HG03025 (cell line): ENCODE measurements around the gene SMARCA2.

Experiments used
- ATAC-seq: cut with Tn5 transposase; IDR thresholded peaks from one replicate; pipeline ENCODE4 v1.9.1; 2021; ENCODE audit warnings: mild to moderate bottlenecking, moderate library complexity; ENCODE audit not compliant: unreplicated experiment, low FRiP score

SMARCA2 gene

DNA sequence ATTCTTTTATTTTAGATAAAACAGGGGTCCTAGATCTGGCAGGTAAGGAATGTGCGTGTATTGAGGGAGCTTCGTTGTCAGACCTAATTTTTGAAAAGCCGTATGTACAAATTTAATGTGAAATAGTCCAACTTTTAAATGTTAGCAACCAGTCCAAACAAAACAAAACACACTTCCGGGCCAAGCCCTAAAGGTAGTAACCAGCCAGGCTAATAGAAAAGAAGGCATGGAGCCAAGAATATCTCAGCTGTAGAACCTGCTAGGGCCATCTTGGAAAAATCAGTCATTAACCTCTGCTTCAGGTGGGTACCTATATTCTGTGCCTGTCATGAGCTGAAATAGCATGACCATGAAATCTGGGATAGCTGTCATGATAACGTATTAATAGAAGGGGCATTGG is 71.0 kb downstream of the SMARCA2 start:
- no peak for ATAC-seq

DNA sequence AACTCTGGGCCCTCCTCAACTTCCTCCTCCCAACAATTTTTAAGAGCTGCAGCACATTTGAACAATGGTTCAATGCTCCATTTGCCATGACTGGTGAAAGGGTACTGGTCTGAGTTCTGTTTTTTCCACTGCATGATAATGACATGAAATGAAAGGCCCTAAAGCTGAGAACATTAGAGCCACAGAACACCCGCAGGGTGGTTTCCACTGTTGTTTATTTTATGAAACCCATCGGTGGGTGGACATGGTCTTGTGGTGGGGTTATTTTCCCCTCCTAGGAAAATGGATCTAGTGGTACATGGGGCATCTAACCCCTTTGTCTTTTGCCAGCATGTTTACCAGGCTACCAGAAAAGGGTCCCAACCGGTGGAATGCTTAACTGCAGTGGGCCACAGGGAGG is 71.8 kb downstream of the SMARCA2 start:
- no peak for ATAC-seq

DNA sequence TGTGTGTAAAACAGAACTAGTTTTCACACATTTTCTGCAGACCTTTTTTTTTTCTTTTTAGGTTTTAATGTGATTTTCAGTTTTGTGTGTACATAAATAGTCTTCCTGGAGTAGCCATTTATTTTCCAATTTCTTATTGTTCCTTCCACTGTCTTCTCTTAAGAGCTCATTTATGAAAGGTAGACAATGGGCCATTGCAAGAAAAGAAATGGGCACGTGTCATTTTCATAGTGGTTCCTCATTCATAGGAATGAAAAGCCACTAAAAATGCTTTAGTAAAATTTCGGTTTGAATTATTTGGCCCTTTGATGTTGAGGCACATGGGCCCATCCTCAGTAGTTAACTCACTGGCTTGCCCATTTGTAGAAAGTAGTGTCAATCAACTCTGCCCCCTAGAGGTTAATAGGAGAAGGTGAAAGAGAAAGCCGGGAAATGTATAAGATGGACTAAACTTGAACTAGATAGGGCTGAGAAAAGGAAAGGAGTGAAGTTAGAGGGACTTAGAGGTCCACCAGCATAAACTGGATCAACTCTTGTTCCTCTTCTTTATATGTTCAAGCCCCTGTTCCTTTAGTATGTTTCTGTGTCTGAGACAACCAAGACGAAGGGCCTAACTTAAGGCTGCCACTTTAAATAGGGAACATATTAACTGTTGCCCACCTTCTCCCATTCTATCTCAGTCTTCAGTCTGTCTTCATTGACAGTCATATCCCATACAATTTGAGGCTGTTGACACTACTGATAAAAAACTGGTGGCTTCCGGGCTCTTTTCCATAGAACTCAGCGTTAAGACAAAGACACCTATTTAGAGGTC is 72.6 kb downstream of the SMARCA2 start:
- ATAC-seq: peak; percentile 65

DNA sequence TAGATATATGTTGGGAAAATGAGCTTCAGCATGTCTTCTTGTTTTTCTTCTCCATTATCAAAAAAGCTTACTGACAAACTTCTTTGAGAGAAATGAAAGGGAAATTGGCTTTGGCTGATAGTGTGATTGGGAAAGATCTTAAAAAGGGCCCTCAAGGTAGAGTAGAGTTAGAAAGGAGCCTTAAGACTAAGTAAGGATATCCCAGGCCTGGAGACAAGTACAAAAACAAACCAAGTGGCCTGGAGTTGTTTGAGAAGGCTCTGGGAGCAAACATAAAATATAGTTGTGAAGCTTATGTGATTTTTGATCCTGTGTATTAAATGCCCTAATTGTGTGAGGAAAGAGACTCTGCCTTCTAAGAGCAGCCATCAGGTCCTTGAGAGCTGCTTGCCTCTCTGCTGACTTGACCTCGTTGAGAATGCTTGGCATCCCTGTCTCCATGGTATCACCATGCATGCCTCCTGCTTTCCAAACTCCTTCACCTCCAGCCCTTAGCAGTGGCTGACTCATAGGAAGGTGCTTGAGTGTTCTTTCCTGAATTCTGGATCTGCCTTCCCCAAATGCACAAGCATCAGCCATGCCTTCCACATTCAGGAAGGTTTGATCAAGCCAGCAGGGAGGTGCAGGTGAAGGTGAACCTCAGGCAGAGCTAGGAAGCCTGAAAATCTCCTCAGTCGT is 78.9 kb downstream of the SMARCA2 start:
- ATAC-seq: no peak

DNA sequence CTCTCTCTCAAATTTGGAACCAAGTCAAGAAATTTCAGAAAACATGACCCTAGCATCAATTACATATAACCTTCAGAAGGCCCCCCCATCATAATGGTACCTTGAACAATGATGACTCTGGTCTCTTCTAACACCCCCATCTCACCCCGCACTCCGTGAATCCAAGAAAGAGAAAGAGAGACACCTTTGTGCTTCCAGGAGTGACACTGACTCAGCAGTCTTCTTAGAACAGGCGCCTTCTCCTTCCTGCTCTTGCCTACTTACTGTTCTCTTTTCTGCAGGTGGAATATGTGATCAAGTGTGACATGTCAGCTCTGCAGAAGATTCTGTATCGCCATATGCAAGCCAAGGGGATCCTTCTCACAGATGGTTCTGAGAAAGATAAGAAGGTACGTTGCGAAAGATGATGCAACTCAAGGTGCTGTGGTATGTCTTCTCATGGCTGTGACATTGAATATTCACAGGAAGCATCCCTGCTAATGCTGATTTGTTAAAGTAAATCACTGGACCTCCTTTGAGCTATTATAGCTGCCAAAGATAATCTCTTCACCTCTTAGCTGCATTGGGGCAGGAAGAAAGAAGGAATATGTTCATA is 81.3 kb downstream of the SMARCA2 start:
- ATAC-seq: no peak

DNA sequence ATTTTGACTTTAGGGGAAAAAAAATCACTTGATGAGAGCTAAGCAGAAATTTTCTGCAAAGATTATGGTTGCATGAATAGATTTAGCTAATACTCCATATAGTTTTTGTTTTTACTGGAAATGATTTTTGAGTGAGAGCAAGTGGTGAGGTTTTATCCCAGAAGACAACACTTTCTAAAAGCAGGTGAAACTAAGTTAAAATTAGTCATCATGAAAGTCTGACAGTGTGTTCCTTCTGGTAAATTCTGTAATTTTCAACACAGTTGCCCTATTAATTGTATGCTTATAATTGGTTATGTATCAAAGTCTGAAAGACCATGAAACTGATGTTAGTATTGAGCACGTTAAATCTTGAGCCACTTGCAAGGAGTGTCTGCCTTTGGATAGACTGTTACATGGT is 91.5 kb downstream of the SMARCA2 start:
- ATAC-seq: no peak

DNA sequence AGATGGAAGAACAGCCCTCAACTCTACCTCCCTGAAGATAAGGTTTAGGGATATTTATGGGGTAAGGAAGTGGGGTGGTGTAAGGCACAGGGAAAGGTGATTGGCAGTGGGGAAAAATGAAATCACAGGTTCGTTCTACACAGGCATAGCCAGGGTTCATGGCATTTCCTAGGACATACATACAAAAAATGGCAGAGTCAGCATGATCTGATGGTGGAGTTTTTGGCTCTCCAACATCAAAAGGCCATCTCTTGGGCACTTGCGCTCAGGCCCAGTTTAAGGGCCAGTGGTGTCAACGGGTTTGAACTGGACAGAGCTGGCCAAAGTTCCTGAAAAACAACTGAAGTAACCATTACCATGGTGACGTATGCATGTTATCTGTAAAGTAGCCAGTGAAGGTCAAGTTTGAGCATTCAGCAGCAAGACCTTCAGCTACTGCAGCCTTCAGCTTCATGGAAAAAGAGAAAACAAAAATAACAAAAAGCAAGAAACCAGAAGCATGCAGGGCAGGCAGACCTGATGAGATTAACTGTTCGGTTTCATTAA is 92.8 kb downstream of the SMARCA2 start:
- no peak for ATAC-seq

DNA sequence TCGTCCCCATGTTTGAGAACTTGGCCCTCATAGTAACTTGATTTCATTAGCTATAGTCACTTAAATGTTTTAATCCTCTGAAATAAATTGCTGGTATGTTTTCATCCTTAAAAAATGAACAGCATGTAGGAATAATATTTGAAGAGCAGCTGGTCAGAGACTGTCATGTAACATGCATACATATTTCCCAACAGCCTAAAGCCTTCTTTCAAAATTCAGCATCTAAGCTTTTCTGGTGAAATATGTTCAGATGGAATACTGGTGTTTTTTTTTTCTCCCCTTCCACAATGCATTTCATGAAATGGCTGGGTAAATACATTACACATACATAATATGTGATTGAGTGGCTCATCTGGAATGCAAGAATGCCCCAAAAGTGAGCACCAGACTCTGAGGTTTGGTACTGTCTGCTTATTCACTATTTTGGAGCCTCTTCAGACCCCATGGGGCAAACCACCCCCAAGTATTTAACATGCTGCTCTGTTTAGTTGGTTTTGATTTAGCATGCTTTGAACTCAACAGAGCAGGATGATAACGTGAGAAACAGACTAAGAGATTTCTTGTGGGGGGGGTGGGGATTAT is 94.0 kb downstream of the SMARCA2 start:
- no peak for ATAC-seq

DNA sequence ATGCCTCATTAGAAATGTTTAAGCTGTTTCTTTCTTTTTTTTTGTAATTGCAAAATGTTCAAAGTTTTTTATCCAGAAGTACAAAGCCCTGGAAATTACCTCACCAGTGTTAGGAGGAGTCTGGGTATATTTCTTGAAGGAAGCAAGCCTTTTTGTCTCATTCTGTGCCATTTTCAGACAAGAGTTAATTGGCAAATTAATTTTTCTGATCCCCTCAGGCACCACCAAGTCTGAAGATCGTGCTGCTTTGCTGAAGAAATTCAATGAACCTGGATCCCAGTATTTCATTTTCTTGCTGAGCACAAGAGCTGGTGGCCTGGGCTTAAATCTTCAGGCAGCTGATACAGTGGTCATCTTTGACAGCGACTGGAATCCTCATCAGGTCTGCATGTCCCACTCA is 94.9 kb downstream of the SMARCA2 start:
- ATAC-seq: no peak

DNA sequence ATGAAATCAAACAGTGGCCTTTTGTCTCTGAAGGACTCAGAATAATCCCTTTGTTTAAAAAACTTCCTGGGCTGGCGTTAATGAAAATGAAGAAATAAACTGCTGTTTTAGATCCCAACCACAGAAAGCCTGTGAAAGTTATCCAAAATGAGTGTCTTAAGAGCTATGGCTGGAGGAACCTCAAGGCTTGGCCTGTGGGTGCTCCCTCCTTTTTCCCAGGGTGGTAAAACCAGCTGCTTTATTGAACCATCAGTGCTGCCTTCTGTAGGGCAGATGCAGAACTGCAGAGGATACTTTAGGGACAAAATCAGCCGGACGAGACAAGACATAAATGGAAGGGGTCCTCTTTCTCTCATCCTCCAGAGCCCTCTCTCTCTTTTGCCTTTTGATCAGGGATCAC is 100.9 kb downstream of the SMARCA2 start:
- no peak for ATAC-seq

DNA sequence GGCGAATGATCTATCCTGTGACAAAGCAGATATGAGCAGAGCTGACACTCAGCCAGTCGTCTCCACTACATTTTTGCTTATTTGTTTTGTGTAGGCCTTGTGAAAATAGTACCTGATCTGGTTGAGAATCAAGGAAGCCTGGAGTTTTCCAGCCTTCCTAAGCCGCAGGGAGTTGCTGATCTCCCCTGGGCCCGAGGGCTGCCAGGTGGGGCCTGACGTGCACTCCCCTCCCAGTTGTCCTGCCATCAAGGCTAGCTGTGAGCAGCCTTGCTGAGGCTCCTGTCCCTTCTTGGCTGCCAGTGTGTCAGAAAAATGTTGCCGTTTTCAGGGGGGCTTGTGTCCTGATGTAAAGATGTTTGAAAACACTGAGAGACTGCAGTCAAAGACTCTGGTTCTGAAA is 102.4 kb downstream of the SMARCA2 start:
- no peak for ATAC-seq

DNA sequence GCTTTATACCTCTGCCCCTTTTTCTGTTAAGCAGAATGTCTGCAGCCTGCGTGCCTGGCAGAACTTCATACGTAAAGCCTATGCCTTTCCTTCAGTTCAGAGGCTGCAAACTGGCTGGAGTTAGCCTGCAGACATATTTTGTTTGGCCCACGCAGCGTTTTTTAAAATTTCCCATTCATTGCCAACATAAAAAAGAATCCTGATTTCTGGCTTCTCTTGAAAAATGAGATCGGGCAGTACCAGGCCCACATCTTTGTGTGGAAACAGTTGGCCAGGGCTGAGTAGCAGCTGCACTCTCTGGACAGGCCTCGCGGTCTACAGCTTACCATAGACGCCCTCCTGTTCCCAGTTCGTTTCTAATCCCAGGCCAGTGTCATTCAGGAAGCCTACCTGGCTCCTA is 104.4 kb downstream of the SMARCA2 start:
- no peak for ATAC-seq

DNA sequence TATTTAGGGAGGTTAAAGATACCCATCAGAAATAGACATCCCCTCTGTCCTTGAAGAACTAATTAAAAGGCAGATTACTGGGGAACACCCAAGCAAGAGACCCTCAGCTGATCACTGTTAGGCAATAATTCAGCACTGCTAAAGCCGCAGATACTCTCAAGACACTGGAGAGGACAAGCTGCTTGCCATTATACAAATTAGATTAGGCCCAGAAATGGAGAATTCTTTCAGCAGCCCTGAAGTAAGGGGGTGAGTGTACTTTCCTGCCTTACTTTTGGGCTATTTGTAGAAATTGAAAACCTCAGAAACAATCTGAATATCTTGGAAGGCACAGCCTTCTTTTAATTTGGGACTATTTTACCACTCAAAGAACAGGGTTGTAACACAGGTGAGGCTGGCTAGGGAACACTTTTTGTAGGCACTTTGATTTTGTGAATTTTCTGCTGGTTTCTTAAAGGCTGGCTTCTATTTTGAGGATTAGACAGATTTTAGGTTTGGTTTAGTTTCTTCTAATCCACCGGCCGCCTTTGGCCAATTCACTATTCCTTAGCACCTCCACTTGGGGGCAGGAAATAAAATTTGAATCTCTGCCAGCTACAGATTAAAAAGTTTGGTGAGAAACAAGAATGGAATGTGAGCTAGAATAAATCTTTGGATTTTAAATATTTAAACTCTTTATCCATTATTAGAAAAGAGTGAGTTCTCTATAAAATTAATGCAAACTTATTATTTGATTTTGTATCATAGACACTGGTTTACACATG is 106.0 kb downstream of the SMARCA2 start:
- no peak for ATAC-seq

DNA sequence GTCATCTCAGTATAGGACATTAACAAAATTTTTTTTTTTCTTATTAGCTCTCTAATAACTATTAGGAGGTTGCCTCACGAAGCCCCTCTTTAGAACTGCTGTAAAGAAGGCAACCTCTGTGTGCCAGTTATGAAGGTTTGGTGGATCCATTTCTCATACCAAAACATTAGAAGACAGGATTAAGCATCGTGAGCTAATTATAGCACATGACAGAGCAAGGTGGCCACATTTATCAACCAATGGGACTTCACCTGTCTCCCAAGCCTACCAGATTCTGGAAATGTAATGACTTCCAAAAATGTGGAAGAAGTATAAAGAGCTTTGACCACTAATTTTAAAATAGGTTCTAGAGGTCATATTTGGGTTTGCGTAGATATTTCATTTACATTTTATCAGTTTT is 107.2 kb downstream of the SMARCA2 start:
- ATAC-seq: no peak

DNA sequence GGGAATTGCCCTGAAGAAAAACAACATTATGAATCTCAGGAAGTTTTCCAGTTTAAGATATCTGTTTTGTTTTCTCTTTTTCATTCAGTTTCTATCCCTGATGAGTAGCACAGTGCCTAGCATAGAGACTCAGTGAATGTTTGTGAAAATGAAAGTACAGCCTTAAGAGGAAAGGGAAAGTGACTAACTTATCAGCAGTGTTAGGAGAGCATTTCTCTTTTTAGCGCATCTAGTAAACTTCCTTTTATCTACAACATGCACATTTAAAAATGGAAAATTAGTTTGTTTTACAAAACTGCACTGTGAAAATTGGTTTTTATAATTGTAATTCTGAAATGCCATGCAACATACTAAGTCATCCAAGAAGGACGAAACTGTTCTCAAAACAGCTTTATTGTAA is 110.8 kb downstream of the SMARCA2 start:
- peak; percentile 81 for ATAC-seq

DNA sequence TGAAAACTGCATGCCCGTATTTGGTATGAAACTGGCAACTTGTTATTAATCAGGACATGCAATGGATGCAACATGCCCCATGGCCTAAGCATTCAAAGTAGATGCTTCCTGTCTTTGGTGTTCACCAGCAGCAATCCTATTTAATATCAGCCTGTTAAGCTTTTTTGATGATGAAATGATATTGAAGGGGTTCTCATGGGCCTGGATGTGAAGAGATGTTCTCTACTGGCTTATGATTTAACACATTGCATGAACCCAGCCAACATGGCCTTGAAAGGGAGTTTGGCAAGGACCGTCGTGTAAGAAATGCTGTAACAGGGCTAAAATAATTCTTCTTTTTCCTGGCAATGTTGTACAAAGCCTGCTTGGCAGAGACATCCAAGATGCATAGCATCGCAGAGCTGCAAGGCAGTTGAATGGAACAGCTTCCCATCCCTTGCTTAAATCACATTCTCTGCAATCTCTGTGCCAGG is 111.2 kb downstream of the SMARCA2 start:
- no peak for ATAC-seq

DNA sequence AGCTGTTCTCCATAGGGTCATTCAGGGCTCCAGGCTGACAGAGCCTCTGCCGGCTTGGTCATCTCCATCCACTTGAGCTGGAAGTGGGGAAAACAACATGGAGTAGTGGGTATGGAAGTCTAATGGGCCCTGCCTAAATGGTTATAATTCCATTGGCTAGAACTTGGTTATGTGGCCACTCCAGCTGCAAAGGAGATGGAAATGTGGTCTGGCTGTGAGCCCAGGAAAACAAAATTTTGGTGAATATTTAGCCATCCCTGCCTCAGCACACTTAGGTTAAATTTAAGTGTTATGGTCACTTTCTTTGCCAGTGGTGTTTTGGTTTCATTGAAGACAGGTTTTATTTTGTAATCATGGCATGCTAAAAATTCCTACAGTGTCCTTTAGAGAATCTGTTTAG is 112.3 kb downstream of the SMARCA2 start:
- no peak for ATAC-seq

DNA sequence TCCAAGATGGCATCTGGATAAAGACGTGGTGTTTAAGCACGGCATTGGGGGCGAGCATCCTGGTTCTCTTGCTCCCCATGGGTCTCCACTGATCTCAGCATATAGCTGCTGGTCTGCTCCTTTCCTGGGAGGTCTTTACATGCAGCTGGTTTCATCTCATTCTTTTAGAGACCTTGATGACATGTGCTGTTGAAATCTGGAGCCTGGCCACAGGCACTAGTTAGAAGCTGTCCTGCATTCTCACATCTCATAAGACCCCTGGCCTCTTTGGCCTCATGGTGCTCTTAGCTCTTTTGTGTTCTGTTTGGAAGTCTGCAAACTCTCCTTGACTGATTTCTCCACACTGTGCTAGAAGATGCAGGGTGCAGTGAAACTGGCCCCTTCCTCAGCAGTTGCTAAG is 113.0 kb downstream of the SMARCA2 start:
- no peak for ATAC-seq

DNA sequence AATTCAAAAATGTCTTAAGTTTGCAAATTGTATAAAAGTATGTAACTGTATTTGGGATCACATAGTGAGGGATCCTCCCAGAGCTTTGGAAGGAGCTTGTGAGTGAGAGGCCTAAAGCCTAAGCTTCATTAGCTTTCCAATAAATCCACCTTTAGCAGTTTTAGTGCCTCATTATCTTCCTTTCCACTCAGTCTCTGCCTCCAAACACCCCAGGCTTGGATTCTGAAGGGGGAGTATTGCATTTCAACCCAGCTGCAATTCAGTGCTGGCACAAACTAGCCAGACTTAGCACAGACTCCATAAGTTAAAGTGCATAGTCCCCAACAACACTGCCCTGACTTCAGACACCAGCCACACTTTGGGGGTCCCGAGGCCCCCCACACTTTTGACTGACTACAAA is 113.5 kb downstream of the SMARCA2 start:
- no peak for ATAC-seq

DNA sequence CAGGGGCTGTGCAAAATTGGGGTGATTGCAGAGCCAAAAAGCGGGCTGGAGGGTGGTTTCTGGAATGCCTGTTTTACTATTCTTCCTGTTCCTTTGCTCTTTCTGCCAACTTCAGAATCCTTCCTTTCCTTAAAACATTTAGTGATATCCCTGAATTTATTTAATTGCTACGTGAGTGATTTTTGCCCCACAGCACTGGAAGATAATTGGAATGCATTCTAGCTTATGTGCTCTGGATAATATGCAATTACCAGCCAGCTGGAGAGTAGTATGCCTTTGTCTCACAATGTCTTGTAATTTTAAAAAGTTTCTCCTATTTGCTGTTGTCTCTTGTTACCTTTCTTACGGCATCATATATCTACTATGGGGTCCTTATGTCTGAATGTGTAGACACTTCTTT is 115.8 kb downstream of the SMARCA2 start:
- ATAC-seq: no peak
